SK-N-SH (cell line): Measurements from ENCODE around the gene SPOP. TPM values are rescaled to one million over a fixed set of nuclear protein-coding genes. Genes with fewer than 3 reads are reported as not detected.
A peak's percentile ranks its signal among the peaks of the same experiment; 100 is the strongest.

ENCODE experiments used
- CTCF ChIA-PET: fragments of 300-600, 350-600 bp; formaldehyde crosslinking; extraction: SDS; loops from one replicate; lab custom pipeline; 2021; lab: Yijun Ruan, JAX
- POLR2A ChIA-PET: fragments of 350-600 bp; sonication (Branson Sonifier 250); formaldehyde crosslinking; extraction: SDS; loops from one replicate; lab custom pipeline; 2020; ENCODE audit warnings: antibody characterized with exemption, inconsistent platforms; lab: Yijun Ruan, JAX
- DNase-seq: peaks from one replicate; pipeline ENCODE4 v3.0.0; 2012
- H2AFZ ChIP-seq: fragments of 200-600 bp; sonication (generic); 2 replicates; pipeline ENCODE4 v1.8.1; 2016; ENCODE audit warnings: antibody characterized with exemption, mild to moderate bottlenecking, low read depth
- H3F3A ChIP-seq: fragments of 200-600 bp; sonication (generic); replicated peaks from 2 replicates; pipeline ENCODE3; 2016; ENCODE audit warnings: antibody characterized with exemption, mild to moderate bottlenecking; ENCODE audit not compliant: insufficient read depth
- H3K27ac ChIP-seq, 2 experiments: fragments of 200-500 bp in 1 of 2; fragments of 200-600 bp in 1 of 2; sonication (Bioruptor generic) in 1 of 2; sonication (generic), shearing (Covaris generic) in 1 of 2; 2 replicates each; pipeline versions ENCODE4 v1.5.1 to v1.6.1; 2014 to 2016; ENCODE audit warnings: low read depth in 2 of 2, inconsistent platforms in 1 of 2, low read length in 1 of 2, mild to moderate bottlenecking in 1 of 2, mixed read lengths in 1 of 2
- H3K27me3 ChIP-seq: fragments of 200-600 bp; sonication (generic), shearing (Covaris generic); 2 replicates; pipeline ENCODE4 v1.6.1; 2016; ENCODE audit warnings: mixed run types; ENCODE audit not compliant: insufficient read depth
- H3K36me3 ChIP-seq, 2 experiments: fragments of 200-500 bp in 1 of 2; fragments of 200-600 bp in 1 of 2; sonication (Bioruptor generic) in 1 of 2; sonication (generic) in 1 of 2; replicated peaks in 1 of 2; 2 replicates each; pipeline versions ENCODE3 to v1.5.1; 2014 to 2016; ENCODE audit warnings: low read length in 1 of 2, mild to moderate bottlenecking in 1 of 2; ENCODE audit not compliant: insufficient read depth in 2 of 2, control insufficient read depth in 1 of 2
- H3K4me1 ChIP-seq, 2 experiments: fragments of 200-500 bp in 1 of 2; fragments of 200-600 bp in 1 of 2; sonication (Bioruptor generic) in 1 of 2; sonication (generic), shearing (Covaris generic) in 1 of 2; 2 replicates each; pipeline versions ENCODE4 v1.5.1 to v1.6.1; 2014 to 2016; ENCODE audit warnings: low read depth in 1 of 2, low read length in 1 of 2, mixed run types in 1 of 2; ENCODE audit not compliant: insufficient read depth in 2 of 2, control insufficient read depth in 1 of 2
- H3K4me2 ChIP-seq: fragments of 200-600 bp; sonication (generic), shearing (Covaris generic); 2 replicates; pipeline ENCODE4 v1.6.1; 2017; ENCODE audit warnings: mixed run types
- H3K4me3 ChIP-seq, 2 experiments: fragments of 200-500 bp in 1 of 2; fragments of 200-600 bp in 1 of 2; sonication (Bioruptor generic) in 1 of 2; sonication (generic), shearing (Covaris generic) in 1 of 2; 2 replicates each; pipeline versions ENCODE4 v1.5.1 to v1.8.1; 2014 to 2016; ENCODE audit warnings: low read depth in 2 of 2, inconsistent platforms in 1 of 2, low read length in 1 of 2, mild to moderate bottlenecking in 1 of 2, mixed read lengths in 1 of 2, moderate library complexity in 1 of 2
- H3K79me2 ChIP-seq: fragments of 200-600 bp; sonication (generic); 2 replicates; pipeline ENCODE4 v1.8.1; 2017; ENCODE audit warnings: mild to moderate bottlenecking; ENCODE audit not compliant: insufficient read depth
- H3K9ac ChIP-seq: fragments of 200-600 bp; sonication (generic); 2 replicates; pipeline ENCODE4 v1.6.1; 2017; ENCODE audit warnings: mixed run types
- H3K9me2 ChIP-seq: fragments of 200-600 bp; sonication (generic); 2 replicates; pipeline ENCODE4 v1.6.1; 2017; ENCODE audit warnings: mixed run types
- H3K9me3 ChIP-seq: fragments of 200-600 bp; sonication (generic); 2 replicates; pipeline ENCODE4 v1.6.1; 2017; ENCODE audit warnings: mixed run types, mild to moderate bottlenecking, moderate library complexity
- H4K20me1 ChIP-seq: fragments of 200-600 bp; sonication (generic); 2 replicates; pipeline ENCODE4 v1.6.1; 2017; ENCODE audit warnings: mild to moderate bottlenecking, mixed run types; ENCODE audit not compliant: insufficient read depth
- CHD2 ChIP-seq: fragments of 150-350 bp; IDR thresholded peaks from 2 replicates; pipeline ENCODE4 v1.6.1; 2018; ENCODE audit warnings: low read length; ENCODE audit not compliant: partially characterized antibody
- ELF1 ChIP-seq: IDR thresholded peaks from 2 replicates; pipeline ENCODE4 v1.4.0; 2012
- EZH2phosphoT487 ChIP-seq: fragments of 200-600 bp; sonication (generic); IDR thresholded peaks from 2 replicates; pipeline ENCODE4 v1.6.1; 2017; ENCODE audit warnings: low read depth, mixed run types, mild to moderate bottlenecking, antibody characterized with exemption, moderate library complexity, borderline replicate concordance
- FOSL2 ChIP-seq: IDR thresholded peaks from 2 replicates; pipeline ENCODE4 v1.4.0; 2012; ENCODE audit warnings: low read depth, mild to moderate bottlenecking, moderate library complexity, borderline replicate concordance
- FOXJ3 ChIP-seq: sonication (generic); formaldehyde crosslinking; IDR thresholded peaks from 2 replicates; pipeline ENCODE4 v1.5.1; 2020; ENCODE audit warnings: mild to moderate bottlenecking, missing genetic modification reagents
- FOXM1 ChIP-seq: IDR thresholded peaks from 2 replicates; pipeline ENCODE4 v1.4.0; 2012; ENCODE audit warnings: low read depth, mild to moderate bottlenecking
- GABPA ChIP-seq: IDR thresholded peaks from 2 replicates; pipeline ENCODE4 v1.4.0; 2012; ENCODE audit warnings: low read depth, mild to moderate bottlenecking
- JUND ChIP-seq: IDR thresholded peaks from 2 replicates; pipeline ENCODE4 v1.4.0; 2012
- RCOR1 ChIP-seq: fragments of 150-350 bp; IDR thresholded peaks from 2 replicates; pipeline ENCODE4 v1.6.1; 2017; ENCODE audit warnings: antibody characterized with exemption, low read length
- REST ChIP-seq: IDR thresholded peaks from 2 replicates; pipeline ENCODE4 v1.6.1; 2012; ENCODE audit warnings: mild to moderate bottlenecking, low read depth, low read length, moderate library complexity
- RFX5 ChIP-seq: IDR thresholded peaks from 2 replicates; pipeline ENCODE4 v1.6.1; 2012; ENCODE audit warnings: mild to moderate bottlenecking, improper control_type of control experiment, low read length
- SMC3 ChIP-seq: IDR thresholded peaks from 2 replicates; pipeline ENCODE4 v1.6.1; 2012; ENCODE audit warnings: low read depth, low read length, improper control_type of control experiment
- TAF1 ChIP-seq: IDR thresholded peaks from 2 replicates; pipeline ENCODE4 v1.6.1; 2012; ENCODE audit warnings: low read depth, mild to moderate bottlenecking, low read length, moderate library complexity, borderline replicate concordance
- WGBS: methylation state at CpG from one replicate; pipeline ENCODE4 v1.1.6; 2017; ENCODE audit warnings: low lambda C conversion rate; 5-methylcytosine and 5-hydroxymethylcytosine counted together
- polyA plus RNA-seq, 3 experiments: library from polyadenylated mRNA; depleted of rRNA; stranded (reverse); fragments of >200 nt; gene quantifications; 2 replicates each; pipeline ENCODE4 v1.2.3, GENCODE V29; 2012
- TF ChIP-seq, protein P1 (sequence below): fragments of 200-600 bp; sonication (generic); IDR thresholded peaks from 2 replicates; pipeline ENCODE4 v1.6.1; 2017; ENCODE audit warnings: antibody characterized with exemption, mild to moderate bottlenecking, moderate library complexity
- TF ChIP-seq, protein P2 (sequence below): IDR thresholded peaks from 2 replicates; pipeline ENCODE4 v1.4.0; 2012; ENCODE audit warnings: low read depth, borderline replicate concordance

SPOP gene
- polyA plus RNA-seq, 1 of the 3 experiments (the other 2 are of a cell fraction): 54.0 TPM

GRCh38 chr17:49633762-49634484 is 44.0 kb downstream of the SPOP start:
- 91% methylated on average over 4 of the region's 4 CpGs for WGBS
- peaks cover 6 to 62% of the 10 kb centered on the region in 2 experiments for H3K4me1 ChIP-seq
- POLR2A ChIA-PET: no interaction called here
- peaks cover 0 to 4% of the 10 kb centered on the region in 2 experiments for H3K36me3 ChIP-seq
- H3K9me3 ChIP-seq: no peaks in the 10 kb centered on the region
- H3K9ac ChIP-seq: no peak overlapping the region
- no peaks in the 10 kb centered on the region for H3K27me3 ChIP-seq
- peak overlapping the region in 1 of 2 experiments; percentile 53; a peak in 2 of 4 replicates for H3K27ac ChIP-seq
- no peaks in the 10 kb centered on the region for H3K9me2 ChIP-seq
- peaks cover 77% of the 10 kb centered on the region for H3K79me2 ChIP-seq
- no peak overlapping the region for H3K4me3 ChIP-seq
- TF ChIP-seq TAF1 (no peak), RCOR1 (no peak), CHD2 (no peak), JUND (no peak), FOXJ3 (no peak), REST (no peak), SMC3 (no peak), FOSL2 (no peak), FOXM1 (no peak), RFX5 (no peak), EZH2phosphoT487 (no peak), ELF1 (no peak), GABPA (no peak)
- TF ChIP-seq, protein P1, sequence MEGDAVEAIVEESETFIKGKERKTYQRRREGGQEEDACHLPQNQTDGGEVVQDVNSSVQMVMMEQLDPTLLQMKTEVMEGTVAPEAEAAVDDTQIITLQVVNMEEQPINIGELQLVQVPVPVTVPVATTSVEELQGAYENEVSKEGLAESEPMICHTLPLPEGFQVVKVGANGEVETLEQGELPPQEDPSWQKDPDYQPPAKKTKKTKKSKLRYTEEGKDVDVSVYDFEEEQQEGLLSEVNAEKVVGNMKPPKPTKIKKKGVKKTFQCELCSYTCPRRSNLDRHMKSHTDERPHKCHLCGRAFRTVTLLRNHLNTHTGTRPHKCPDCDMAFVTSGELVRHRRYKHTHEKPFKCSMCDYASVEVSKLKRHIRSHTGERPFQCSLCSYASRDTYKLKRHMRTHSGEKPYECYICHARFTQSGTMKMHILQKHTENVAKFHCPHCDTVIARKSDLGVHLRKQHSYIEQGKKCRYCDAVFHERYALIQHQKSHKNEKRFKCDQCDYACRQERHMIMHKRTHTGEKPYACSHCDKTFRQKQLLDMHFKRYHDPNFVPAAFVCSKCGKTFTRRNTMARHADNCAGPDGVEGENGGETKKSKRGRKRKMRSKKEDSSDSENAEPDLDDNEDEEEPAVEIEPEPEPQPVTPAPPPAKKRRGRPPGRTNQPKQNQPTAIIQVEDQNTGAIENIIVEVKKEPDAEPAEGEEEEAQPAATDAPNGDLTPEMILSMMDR: no peak
- TF ChIP-seq, protein P2, sequence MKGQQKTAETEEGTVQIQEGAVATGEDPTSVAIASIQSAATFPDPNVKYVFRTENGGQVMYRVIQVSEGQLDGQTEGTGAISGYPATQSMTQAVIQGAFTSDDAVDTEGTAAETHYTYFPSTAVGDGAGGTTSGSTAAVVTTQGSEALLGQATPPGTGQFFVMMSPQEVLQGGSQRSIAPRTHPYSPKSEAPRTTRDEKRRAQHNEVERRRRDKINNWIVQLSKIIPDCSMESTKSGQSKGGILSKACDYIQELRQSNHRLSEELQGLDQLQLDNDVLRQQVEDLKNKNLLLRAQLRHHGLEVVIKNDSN: no peak
- no peaks in the 10 kb centered on the region; the same call in 1 of the 2 replicates for H4K20me1 ChIP-seq
- H3K4me2 ChIP-seq: no peak overlapping the region
- no peak overlapping the region for H2AFZ ChIP-seq
- DNase-seq: no peak
- CTCF ChIA-PET: interaction anchor here (0.6 to 2.0 kb wide), 5 partner anchors 29 to 64 kb away, joined by 3 to 7 read pairs (median 3); no protein-coding TSS in a partner anchor
- H3F3A ChIP-seq: peaks cover 42% of the 10 kb centered on the region
